Stimulated activated CD4-positive, alpha-beta T cell treated with anti-CD3 and anti-CD28 coated beads, Interleukin-1b, Interleukin-23, amount 100 ng/mL, for 4 hours (primary cell): ENCODE data around the gene DACT2.

ENCODE experiments used
- DNase-seq, 2 donors: peaks; one replicate each; pipeline ENCODE4 v3.0.0-alpha.2; 2020; ENCODE audit warnings: low read depth in 2 of 2

DACT2 gene

GRCh38 chr6:168265394-168265793, 54.2 kb downstream of the DACT2 start:
- no peak for DNase-seq

DNA sequence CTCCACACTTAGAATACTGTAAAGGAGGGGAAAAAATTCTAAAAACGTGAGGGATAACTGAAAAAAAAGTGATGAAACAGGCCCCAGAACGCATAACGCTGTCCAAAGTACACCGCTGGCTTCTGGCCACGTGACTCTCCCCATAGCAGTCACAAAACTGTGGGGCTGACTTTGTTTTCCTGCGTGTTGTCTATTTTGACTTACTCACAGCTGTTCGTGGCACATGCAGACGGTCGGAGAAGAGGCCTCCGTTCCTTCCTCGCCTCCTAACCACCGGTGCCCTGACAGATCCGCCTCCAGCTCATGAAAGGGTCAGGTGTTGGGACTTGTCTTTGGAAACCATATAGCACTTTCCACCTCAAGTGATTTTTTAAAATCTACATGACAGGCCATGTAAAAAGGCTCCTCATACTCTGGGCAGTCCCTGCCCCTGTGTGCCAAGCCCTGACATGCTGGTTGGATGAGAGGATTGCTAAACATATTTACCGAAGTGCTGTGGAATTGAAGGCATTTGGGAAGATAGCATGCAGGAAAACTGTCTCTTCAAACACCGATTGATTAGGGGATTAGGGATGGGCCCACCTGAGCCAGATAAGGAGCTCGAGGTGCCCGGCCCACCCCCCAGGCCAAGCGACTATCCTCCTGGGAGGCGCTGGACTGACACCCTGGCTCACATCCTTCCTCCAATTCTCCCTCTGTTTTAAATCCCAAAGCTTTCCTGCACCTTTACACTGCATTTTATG, 54.8 kb downstream of the DACT2 start:
- DNase-seq = no peak

- DNase-seq = no peak
Observed at GRCh38 chr6:168263351-168263905, 56.1 kb downstream of the DACT2 start.

GRCh38 chr6:168261234-168261633, 58.3 kb downstream of the DACT2 start:
- DNase-seq = no peak

DNA sequence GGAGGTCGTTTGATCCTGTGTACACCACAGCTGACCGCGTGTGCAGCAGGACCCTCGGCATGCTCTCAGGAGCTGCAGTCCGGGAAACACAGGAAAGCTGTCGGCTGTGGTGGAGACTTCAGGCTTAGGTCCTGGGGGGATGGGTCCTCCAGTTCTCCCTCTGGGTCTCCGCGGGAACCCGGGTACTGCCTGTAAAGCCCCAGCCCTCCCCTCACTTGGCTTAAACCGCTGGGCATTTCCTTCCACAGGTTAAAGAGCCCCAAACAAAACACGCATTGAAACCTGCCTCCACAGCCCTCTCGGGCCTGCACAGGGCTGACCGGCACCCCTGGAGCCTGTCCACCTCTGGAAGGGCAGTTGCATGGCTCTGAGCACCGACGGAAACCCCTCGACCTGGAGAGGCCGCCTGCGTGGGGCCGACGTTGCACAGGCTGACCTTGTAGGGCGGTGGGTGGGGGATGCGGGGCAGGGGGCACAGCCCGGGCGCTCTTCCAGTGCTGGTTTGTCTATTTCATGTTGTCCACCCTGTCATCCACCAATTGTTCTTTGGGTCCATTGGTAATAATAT, 59.1 kb downstream of the DACT2 start:
- DNase-seq = no peak

DNA sequence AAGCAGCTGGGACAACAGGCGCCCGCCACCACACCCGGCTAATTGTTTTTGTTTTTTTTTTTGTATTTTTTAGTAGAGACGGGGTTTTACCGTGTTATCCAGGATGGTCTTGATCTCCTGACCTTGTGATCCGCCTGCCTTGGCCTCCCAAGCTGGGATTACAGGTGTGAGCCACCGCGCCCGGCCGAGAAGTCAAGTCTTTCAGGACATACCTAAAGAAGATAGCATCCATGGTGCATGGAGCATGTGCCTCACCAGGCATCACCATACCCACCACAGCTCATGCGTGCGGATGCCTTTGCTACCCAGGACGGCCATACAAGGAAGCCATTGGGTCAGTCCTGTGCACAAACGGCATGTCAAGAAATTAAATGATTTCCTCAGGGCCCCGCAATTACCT, 60.8 kb downstream of the DACT2 start:
- DNase-seq = no peak

DNA sequence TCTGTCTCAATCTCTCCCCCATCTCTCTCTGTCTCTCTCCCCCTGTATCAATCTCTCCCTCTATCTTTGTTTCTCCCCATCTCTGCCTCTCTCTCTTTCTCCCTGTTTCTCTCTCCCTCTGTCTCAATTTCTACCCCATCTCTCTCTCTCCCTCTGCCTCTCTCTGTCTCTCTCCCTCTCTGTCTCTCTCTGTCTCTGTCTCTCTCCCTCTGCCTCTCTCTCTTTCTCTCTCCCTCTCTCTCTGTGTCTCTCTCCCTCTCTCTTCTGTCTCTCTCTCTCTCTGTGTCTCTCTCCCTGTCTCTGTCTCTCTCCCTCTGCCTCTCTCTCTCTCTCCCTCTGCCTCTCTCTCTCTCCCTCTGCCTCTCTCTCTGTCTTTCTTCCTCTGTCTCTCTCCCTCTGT, 62.6 kb downstream of the DACT2 start:
- no peak for DNase-seq
